Esophagus squamous epithelium (tissue), 4 donors: ENCODE measurements around the gene ARAP1.

Experiments
- CTCF ChIP-seq, 6 experiments: fragments of 450-650 bp in 4 of 6; fragments of 200-600 bp in 2 of 6; sonication (generic) in 2 of 6; IDR thresholded peaks; one replicate each; pipeline ENCODE4 v1.5.1; 2016 to 2019; ENCODE audit warnings: antibody characterized with exemption in 6 of 6, mild to moderate bottlenecking in 4 of 6, moderate library complexity in 4 of 6
- POLR2A ChIP-seq, 4 donors: fragments of 450-650 bp; IDR thresholded peaks; one replicate each; pipeline ENCODE4 v1.6.1; 2017; ENCODE audit warnings: antibody characterized with exemption in 4 of 4, mild to moderate bottlenecking in 4 of 4, moderate library complexity in 3 of 4

GRCh38 chr11:72685560-72686480 lies 66.4 kb downstream of the ARAP1 start:
- no peak for TF ChIP-seq CTCF (IDR thresholded peaks at IDR 0.05)
- TF ChIP-seq POLR2A (IDR thresholded peaks at IDR 0.05) = no peak
